ENCODE data around the gene TAPBP.
"Not testable (repeated sequence)": the region's sequence is repeated elsewhere in the genome, so short reads cannot be mapped to it uniquely, and the experiment has no call there.

The TAPBP gene

GRCh38 chr6:33295621-33296369 lies 18.1 kb downstream of the TAPBP start:
- no peak for DNase-seq

DNA sequence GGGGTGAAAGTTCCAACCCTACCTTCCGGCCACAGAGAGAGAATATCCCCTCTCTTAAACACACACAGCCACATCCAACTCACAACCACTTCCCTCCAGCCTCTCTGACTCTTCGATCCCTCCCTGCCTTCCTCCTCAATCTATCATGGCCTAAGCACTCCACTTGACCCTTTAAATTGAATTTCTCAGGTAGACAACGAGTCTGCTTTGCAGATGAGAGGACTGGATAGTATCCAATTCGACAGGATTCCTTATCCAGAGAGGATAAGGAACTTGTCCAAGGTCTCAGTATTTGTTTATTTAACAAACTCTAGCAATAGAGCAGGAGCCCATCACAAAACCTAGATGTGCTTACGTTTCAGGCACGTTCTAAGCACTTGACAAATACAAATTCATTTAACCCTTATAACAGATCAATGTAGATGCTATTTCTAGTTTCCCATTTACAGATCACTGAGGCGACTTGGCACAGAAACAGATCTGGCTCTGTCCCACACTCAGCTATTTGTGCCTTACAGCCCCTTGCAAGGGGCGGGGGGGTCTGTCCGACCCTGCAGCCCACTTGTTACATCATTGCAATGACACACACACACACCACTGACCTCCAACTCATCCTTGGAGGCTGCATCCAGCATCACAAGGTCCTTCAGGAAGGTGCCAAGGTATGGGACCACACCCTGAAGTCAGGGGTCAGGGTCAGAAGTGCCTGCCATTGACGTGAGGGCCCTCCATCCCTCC lies 19.6 kb downstream of the TAPBP start:
- DNase-seq, result no peak

DNA sequence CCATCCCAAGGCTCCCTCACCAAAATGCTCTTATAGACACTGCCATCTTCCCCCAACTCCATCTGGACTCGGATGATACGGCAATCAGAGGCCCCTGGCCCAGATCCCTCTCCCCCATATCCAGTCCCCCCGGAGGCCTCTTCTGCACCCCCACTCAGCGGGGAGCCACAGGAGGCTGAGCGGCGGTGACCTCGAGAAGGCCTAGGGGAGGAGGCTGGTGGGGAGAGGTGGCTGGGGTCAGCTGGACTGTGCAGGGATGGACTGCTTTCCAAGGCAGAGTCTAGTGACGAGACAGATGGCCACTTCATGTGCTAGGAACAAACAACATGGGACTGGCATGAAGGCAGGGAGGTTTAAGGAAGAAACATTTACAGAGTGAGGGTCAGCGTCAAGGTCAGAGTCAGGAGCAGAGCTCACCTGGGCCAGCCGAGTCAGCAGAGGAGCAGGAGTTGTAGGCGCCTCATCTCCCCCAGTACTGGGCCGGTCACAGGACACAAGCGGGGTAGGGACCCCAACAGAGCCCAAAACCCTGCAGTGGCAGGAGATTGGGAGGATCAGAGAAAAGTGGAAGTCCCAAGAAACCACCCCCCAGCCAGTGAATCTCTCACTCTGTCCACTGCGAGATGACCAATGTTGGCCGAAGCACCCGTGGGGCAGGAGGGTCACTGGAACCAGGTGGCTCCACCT lies 20.7 kb downstream of the TAPBP start:
- DNase-seq, result no peak

DNA sequence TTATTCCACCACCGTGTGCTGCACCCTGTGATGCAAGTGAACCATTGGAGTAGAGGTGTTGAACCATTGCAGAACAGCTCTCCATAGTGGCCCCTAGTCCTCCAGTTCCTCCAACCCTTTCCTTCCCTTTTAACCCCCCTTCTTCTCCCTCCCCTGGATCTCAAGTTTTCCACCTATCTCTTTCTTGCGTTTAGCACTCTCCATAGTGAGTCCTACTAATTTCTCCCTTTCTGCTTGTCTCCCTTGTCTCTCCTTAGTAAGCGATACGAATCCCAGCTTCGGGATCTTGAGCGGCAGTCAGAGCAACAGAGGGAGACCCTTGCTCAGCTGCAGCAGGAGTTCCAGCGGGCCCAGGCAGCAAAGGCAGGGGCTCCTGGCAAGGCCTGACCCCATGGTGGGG lies 23.4 kb downstream of the TAPBP start:
- no peak for DNase-seq

DNA sequence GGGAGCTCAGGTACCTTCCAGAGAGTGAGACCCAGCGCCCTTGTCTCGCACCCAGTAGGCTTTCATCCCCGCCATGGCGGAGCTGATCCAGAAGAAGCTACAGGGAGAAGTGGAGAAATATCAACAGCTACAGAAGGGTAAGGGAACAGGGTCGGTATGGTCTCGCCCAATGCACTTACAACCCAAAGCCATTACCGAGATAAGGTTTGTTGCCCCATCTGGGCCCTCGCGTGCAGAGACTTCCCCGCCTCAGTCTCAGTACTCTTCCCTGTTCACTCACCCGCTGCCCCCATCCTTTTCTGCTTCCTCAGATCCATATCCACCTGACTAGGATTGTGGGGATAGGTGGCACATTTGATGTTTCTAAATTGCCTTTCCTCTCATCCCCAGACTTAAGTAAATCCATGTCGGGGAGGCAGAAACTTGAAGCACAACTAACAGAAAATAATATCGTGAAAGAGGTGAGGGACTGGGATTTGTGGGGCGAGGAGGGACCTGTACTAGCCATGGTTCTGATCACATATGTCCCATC lies 24.0 kb downstream of the TAPBP start:
- DNase-seq, result no peak

GRCh38 chr6:33288921-33289783 lies 24.7 kb downstream of the TAPBP start, which contains the start of the genes PFDN6 and WDR46:
TSS of gene PFDN6 (plus strand) at chr6:33289601. CDS start at chr6:33289857, 256 bp downstream.
TSS of gene WDR46 (minus strand) at chr6:33289239. CDS start at chr6:33289170, 69 bp downstream.
- peak; percentile 91 for DNase-seq

- DNase-seq, result no peak
Measured at GRCh38 chr6:33288141-33288920, 25.5 kb downstream of the TAPBP start.

DNA sequence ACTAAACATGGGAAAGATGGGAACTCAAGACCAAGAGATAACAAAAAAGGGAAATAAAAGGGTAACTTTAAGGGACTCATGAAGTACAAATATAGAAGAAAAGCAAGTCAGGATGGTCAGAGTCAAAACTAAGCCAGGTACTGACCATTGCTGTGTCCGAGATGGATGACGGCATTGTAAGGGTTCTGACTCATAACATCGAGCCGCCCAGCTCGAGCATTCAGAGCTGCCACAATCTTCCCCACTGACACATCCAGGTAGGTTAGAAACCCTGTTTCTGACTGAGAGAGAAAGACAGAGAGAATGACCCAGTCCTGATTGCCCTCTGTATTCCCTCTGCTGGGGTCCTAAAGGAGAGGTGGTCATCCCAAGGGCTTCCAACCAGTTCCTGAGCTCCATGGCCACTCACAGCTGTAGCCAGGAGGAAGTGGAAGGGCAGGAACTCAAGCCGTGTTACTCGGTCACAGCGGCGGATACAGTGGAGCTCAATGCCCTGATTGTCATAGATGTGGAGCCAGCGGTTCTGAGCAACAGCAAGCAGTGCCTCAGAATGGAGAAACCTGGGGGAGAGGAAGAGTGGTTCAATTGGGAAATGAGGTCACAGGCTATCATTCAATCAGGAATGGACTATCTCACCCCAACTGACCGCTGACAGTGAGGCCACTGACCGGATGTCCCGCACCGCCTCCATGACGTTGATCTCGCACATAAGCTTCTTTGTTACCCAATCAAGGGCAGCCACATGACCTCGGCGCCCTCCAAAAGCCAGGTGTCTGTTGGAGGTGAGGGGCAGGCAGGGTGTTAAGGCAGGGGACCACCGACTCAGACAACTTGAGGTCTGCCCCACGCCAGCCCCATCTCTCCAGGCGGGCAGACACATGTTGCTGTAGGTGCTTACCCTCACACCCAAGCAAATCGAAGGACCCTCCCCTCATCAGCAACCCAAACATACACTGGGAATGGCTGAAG lies 26.6 kb downstream of the TAPBP start:
- no peak for DNase-seq

DNA sequence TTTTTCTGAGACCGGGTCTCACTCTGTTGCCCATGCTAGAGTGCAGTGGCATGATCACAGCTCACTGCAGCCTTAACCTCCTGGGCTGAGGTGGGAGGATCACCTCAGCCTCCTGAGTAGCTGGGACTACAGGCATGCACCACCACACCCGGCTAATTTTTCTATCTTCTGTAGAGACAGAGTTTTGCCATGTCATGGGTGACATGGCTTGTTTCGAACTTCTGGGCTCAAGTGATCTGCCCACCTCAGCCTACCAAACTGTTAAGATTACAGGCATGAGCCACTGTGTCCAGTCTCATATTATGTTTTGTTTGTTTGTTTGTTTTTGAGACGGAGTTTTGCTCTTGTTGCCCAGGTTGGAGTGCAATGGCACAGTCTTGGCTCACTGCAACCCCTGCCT lies 28.7 kb downstream of the TAPBP start:
- not testable (repeated sequence) for DNase-seq

DNA sequence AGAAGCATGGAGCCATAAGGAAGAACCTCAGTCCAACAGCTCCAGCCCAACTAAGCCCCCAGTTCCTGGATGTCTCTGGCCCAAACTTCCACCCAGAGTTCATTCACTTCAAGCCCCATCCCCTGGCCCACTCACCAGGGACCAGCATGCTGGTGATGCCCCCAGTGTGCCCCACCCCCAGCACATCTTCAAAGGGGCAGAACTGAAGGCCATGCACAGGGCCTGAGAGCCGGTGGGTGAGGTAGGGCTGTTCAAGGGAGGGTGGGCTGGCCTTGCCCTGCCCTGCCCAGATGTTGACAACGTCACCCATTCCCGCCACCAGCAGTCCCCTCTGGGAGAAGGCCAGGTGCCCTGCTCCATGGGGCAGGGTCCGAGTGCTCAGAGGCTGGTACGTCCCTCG lies 33.3 kb downstream of the TAPBP start:
- DNase-seq, result no peak

DNA sequence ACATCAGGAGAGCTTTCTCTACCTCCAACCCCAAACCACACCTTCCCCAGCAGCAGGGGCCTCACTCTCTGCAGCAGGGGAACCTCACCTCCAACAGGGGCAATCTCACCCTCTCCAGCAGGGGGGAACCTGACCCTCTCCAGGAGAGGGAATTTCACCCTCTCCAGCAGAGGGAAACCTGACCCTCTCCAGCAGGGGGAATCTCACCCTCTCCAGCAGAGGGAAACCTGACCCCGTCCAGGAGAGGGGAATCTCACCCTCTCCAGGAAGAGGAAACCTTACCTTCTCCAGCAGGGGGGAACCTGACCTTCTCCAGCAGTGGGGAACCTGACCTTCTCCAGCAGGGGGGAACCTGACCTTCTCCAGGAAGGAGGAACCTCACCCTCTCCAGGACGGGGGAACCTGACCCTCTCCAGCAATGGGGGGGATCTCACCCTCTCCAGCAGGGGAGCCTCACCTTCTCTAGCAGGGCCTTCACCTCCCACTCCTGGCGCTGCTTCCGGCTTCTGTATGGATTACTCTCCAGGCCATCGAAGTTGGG lies 33.8 kb downstream of the TAPBP start:
- DNase-seq, result peak; percentile 38

GRCh38 chr6:33279257-33279695 lies 34.6 kb downstream of the TAPBP start:
- DNase-seq, result no peak

- no peak for DNase-seq
Measured at GRCh38 chr6:33278810-33279209, 35.1 kb downstream of the TAPBP start.

DNA sequence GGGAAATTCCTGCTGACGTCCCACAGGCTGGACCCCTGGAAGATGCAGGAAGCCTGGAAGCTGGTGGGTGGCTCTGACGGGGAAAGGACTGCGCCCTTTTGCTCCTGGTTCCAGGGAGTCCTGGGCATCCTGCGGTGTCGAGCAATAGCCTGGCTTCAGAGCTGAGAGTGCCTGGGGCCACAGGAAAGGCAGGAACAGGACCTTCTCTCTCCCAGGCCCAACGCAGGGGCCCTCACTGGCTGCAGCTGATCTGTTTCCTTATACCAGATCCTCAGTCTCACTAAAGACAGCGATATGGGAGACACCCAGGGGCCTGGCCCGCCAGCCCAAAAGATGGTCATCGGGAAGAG lies 35.5 kb downstream of the TAPBP start:
- no peak for DNase-seq

DNA sequence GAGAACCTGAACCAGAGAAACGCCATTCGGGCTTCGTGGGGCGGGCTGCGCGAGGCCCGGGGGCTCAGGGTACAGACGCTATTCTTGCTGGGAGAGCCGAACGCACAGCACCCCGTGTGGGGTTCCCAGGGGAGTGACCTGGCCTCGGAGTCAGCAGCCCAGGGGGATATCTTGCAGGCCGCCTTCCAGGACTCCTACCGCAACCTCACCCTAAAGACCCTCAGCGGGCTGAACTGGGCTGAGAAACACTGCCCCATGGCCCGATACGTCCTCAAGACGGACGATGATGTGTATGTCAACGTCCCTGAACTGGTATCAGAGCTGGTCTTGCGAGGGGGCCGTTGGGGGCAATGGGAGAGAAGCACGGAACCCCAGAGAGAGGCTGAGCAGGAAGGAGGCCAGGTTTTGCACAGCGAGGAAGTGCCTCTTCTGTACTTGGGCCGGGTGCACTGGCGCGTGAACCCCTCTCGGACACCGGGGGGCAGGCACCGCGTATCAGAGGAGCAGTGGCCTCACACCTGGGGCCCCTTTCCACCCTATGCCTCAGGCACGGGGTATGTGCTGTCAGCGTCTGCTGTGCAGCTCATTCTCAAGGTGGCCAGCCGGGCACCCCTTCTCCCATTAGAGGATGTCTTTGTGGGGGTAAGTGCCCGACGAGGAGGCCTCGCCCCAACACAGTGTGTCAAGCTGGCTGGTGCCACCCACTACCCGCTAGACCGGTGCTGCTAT lies 36.1 kb downstream of the TAPBP start:
- DNase-seq, result peak; percentile 42

- peak; percentile 78 for DNase-seq
Measured at GRCh38 chr6:33276864-33277662, 36.8 kb downstream of the TAPBP start, which contains the start of gene B3GALT4. TSS of gene B3GALT4 (plus strand) at chr6:33277123. CDS start at chr6:33277420, 297 bp downstream.

GRCh38 chr6:33276581-33276863 lies 37.4 kb downstream of the TAPBP start:
- DNase-seq, result no peak

GRCh38 chr6:33275795-33276580 lies 37.9 kb downstream of the TAPBP start:
- DNase-seq, result not testable (repeated sequence)

All from CD4-positive, alpha-beta T cell treated with Interleukin-17A for 1 hour (primary cell).